HFFc6 (cell line): Measurements from ENCODE around the gene KRT8. TPM values are rescaled to one million over a fixed set of nuclear protein-coding genes. Genes with fewer than 3 reads are reported as not detected.

ENCODE experiments used
- DNase-seq: peaks from one replicate; pipeline ENCODE4 v3.0.0-alpha.2; 2018
- H3K27ac Mint-ChIP-seq: 2 replicates; pipeline ENCODE4 v1.8.0; 2020; ENCODE audit warnings: mild to moderate bottlenecking, mixed read lengths
- H3K27me3 Mint-ChIP-seq: 2 replicates; pipeline ENCODE4 v1.8.0; 2021; ENCODE audit warnings: mild to moderate bottlenecking, moderate library complexity, mixed read lengths; ENCODE audit not compliant: insufficient read depth
- H3K36me3 Mint-ChIP-seq: 2 replicates; pipeline ENCODE4 v1.8.0; 2021; ENCODE audit warnings: low read depth, mixed read lengths
- H3K4me1 Mint-ChIP-seq: 2 replicates; pipeline ENCODE4 v1.8.0; 2020; ENCODE audit warnings: low read depth, mixed read lengths
- H3K4me3 Mint-ChIP-seq: 2 replicates; pipeline ENCODE4 v1.8.0; 2020; ENCODE audit warnings: mild to moderate bottlenecking, moderate library complexity, mixed read lengths
- H3K9me3 Mint-ChIP-seq: 2 replicates; pipeline ENCODE4 v1.8.0; 2020; ENCODE audit warnings: mild to moderate bottlenecking, mixed read lengths
- CTCF ChIP-seq: fragments of 200-600 bp; sonication (generic); IDR thresholded peaks from 2 replicates; pipeline ENCODE4 v1.5.0; 2021; ENCODE audit warnings: antibody characterized with exemption, mild to moderate bottlenecking
- total RNA-seq, 6 experiments: library from RNA; stranded (reverse); fragmentation: NEBNext Ultra II Directional; extraction: Animal tissue kit (Norgen Biotek cat#: 25700); gene quantifications; 2 replicates in 1 of 6; 3 replicates in 5 of 6; pipeline ENCODE4 v1.2.3, GENCODE V29; 2021

Gene KRT8
- total RNA-seq, 6 experiments from 2014 or later, result 41.4 to 50.4 (median 44.8) TPM

DNA sequence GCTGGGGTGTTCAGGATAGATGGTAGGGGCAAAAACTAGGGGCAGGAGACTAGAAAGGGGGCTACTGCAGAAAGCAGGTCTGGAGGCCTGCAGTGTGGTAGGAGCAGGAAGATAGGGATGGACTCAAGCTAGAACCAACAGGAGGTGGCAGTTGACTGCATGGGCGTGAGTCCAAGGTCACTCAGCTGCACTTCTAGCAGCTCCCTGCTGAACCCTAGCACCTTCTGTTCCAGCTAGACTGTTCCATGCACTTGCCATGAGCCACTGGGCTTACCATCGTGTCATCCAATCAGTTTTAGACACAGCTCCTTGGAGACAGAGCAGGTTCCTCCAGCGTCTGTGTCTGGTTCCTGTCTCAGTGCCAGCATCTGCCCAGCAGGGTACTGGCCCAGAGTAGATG lies 11.3 kb upstream of the KRT8 start:
- Mint-ChIP-seq H3K36me3 (no peaks in the 10 kb centered on the region), H3K27ac (no peak overlapping the region), H3K9me3 (no peaks in the 10 kb centered on the region), H3K4me3 (no peak overlapping the region), H3K27me3 (no peaks in the 10 kb centered on the region), H3K4me1 (peaks cover 7% of the 10 kb centered on the region)
- no peak for TF ChIP-seq CTCF
- DNase-seq, result no peak

- no peak for DNase-seq
- peaks cover 2% of the 10 kb centered on the region for H3K4me1 Mint-ChIP-seq
- H3K27me3 Mint-ChIP-seq, result no peaks in the 10 kb centered on the region
- no peak overlapping the region for H3K4me3 Mint-ChIP-seq
- no peaks in the 10 kb centered on the region for H3K9me3 Mint-ChIP-seq
- no peak for TF ChIP-seq CTCF
- no peaks in the 10 kb centered on the region for H3K36me3 Mint-ChIP-seq
- H3K27ac Mint-ChIP-seq, result no peak overlapping the region
Observed at GRCh38 chr12:52915637-52916036, 10.8 kb upstream of the KRT8 start.

GRCh38 chr12:52914576-52915121 lies 9.8 kb upstream of the KRT8 start:
- Mint-ChIP-seq H3K9me3 (no peaks in the 10 kb centered on the region), H3K36me3 (no peaks in the 10 kb centered on the region), H3K27ac (no peak overlapping the region), H3K4me3 (no peak overlapping the region), H3K4me1 (no peaks in the 10 kb centered on the region), H3K27me3 (no peaks in the 10 kb centered on the region; the same call in 1 of the 2 replicates)
- DNase-seq, result no peak
- TF ChIP-seq CTCF, result no peak

GRCh38 chr12:52913431-52913821 lies 8.6 kb upstream of the KRT8 start:
- no peaks in the 10 kb centered on the region for H3K36me3 Mint-ChIP-seq
- H3K4me1 Mint-ChIP-seq, result peaks cover 4% of the 10 kb centered on the region
- H3K27me3 Mint-ChIP-seq, result no peaks in the 10 kb centered on the region; the same call in 1 of the 2 replicates
- no peak for TF ChIP-seq CTCF
- H3K27ac Mint-ChIP-seq, result no peak overlapping the region
- H3K4me3 Mint-ChIP-seq, result no peak overlapping the region
- DNase-seq, result no peak
- no peaks in the 10 kb centered on the region for H3K9me3 Mint-ChIP-seq

GRCh38 chr12:52912711-52913430 lies 8.0 kb upstream of the KRT8 start:
- Mint-ChIP-seq H3K9me3 (no peaks in the 10 kb centered on the region), H3K4me3 (no peak overlapping the region), H3K27me3 (no peaks in the 10 kb centered on the region; the same call in 1 of the 2 replicates), H3K36me3 (no peaks in the 10 kb centered on the region), H3K27ac (no peak overlapping the region), H3K4me1 (peaks cover 10% of the 10 kb centered on the region)
- no peak for DNase-seq
- no peak for TF ChIP-seq CTCF
